22Rv1 (cell line): ENCODE data around the gene TAF5L.

Experiments
- H3K27ac ChIP-seq: fragments of 450-650 bp; 2 replicates; pipeline ENCODE4 v1.5.1; 2017
- ZFX ChIP-seq: fragments of 450-650 bp; IDR thresholded peaks from 2 replicates; pipeline ENCODE4 v1.6.1; 2017; ENCODE audit warnings: antibody characterized with exemption, borderline replicate concordance
- TF ChIP-seq, protein P1 (sequence below): fragments of 450-650 bp; IDR thresholded peaks from 2 replicates; pipeline ENCODE4 v1.5.1; 2017; ENCODE audit warnings: mild to moderate bottlenecking

TAF5L gene

DNA sequence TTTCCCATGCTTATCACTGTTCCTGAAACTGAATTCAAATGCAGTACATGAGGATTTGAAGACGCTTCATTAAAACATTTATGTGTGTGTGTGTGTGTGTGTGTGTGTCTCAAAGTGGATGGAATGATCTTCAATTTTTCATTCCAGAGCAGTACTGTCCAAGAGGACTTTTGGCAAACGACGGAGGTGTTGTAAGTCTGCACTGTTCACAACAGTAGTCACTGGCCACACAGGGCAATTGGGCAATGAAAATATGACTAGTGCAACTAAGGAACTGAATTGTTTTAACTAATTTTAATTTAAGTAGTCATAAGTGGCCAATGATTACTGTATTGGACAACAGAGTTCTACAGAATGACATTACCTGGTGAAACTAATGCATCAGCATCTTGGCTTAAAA lies 5.0 kb downstream of the TAF5L start:
- no peak overlapping the region for H3K27ac ChIP-seq
- TF ChIP-seq, protein P1, sequence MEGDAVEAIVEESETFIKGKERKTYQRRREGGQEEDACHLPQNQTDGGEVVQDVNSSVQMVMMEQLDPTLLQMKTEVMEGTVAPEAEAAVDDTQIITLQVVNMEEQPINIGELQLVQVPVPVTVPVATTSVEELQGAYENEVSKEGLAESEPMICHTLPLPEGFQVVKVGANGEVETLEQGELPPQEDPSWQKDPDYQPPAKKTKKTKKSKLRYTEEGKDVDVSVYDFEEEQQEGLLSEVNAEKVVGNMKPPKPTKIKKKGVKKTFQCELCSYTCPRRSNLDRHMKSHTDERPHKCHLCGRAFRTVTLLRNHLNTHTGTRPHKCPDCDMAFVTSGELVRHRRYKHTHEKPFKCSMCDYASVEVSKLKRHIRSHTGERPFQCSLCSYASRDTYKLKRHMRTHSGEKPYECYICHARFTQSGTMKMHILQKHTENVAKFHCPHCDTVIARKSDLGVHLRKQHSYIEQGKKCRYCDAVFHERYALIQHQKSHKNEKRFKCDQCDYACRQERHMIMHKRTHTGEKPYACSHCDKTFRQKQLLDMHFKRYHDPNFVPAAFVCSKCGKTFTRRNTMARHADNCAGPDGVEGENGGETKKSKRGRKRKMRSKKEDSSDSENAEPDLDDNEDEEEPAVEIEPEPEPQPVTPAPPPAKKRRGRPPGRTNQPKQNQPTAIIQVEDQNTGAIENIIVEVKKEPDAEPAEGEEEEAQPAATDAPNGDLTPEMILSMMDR, result no peak
- no peak for TF ChIP-seq ZFX

DNA sequence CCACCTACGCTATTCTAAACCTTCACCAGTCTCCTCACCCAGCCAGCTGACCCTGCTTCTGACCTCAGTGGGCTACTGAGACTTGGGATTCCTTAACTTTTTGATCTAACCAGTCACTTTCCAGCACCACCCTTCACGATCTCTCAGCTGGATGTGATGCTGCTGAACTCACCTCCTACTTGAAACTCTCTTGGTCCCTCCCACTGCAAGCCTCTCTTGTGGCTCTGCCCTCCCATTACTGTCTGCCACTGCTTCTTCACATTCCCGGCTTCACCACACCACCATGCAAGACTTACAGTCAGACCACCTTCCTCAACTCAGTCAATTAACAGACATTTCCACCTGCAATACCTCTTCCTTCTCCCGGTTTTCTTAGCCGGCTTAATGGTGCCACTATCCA lies 6.3 kb downstream of the TAF5L start:
- TF ChIP-seq, protein P1, result no peak
- H3K27ac ChIP-seq, result no peak overlapping the region

DNA sequence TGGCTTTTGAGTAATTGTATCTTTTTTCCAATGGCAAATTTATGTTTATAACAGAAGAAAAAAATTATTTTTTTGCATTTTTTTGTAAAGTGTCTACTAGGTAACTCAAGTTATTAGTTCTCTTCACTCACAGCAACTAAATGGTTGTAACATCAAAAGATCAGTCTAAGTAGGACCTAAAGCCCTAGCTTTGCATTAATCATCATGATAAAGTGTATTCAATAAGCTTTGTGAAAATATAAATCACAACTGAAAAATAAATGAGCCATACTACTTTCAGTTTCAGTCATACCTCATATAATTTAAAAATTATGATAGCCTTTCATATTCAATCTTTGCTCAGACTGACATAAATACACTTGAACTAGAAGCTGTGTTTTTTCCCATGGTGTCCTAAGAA lies 6.9 kb downstream of the TAF5L start:
- no peak overlapping the region for H3K27ac ChIP-seq
- no peak for TF ChIP-seq ZFX
- TF ChIP-seq, protein P1, result no peak

DNA sequence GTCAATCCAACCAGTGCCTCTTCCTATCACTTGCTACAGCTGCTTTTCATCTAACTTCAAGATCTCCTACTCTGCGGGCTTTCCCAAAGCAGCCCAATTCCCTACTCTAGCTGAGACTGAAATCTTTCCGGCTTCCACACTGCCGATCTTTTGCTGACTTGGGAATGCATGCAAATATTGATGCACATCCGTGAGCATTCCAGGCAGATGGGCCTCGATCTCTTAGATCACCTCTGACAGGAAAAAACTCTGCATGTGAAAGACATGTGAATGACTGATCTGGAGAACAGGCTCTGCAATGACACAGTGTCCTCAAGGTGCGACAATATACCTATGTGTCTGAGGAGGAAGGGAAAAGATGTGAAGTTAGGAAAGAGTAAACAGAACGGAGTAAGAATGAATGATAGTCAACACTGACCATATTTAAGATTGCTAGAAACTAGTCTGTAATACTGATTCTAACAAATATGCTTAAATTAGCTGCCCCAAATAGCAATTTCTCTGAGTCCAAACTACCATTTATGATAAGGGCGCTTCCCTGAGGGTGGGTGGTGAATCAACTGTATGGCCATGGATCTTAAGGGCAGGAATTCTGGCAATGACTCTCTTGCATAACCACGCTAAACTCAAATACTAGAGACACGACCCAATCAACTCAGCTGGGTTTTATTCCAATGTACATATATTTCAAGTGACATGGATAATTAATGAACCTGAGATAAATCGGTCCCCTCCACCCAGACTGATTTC lies 8.4 kb downstream of the TAF5L start:
- no peak overlapping the region for H3K27ac ChIP-seq
- TF ChIP-seq, protein P1, result no peak
- no peak for TF ChIP-seq ZFX

DNA sequence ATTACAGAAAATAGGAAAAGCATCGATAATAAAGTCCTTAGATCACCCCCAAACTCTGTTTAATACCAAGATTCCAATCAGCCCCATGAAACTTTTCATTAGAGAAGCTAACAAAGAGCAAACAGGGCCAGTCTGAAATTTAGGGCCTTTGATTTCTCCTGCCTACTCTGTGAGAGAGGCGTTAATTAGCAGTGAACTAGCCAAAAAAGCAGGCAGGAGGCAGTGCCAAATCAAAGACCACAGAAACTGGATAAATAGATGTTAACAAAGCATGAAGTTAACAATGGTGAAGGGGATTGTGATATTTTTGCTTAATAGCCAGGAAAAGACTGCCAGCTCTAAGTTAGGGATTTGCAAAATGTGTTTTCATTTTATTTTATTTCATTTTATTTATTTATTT lies 11.2 kb downstream of the TAF5L start:
- no peak overlapping the region for H3K27ac ChIP-seq
- TF ChIP-seq ZFX, result no peak
- TF ChIP-seq, protein P1, result no peak

DNA sequence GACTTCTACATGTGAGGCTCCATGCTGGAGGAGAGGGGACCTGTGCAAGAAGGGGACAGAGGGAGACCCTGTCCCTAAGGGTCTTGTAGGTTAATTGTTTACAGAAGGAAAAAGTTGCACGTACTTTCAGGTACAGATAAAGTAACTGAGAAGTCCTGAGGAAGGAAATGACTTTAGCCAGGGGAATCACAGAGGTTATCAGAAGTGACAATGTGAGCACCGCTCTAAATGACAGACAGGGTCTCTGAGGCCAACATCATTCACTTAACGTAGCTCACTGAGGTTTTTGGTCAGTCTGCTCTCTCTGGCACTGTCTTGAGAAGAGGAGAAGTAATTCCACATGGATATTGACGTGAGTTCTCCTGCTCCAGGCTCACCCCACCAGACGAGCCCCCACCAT lies 12.0 kb downstream of the TAF5L start:
- no peak overlapping the region for H3K27ac ChIP-seq
- TF ChIP-seq ZFX, result no peak
- TF ChIP-seq, protein P1, result no peak

DNA sequence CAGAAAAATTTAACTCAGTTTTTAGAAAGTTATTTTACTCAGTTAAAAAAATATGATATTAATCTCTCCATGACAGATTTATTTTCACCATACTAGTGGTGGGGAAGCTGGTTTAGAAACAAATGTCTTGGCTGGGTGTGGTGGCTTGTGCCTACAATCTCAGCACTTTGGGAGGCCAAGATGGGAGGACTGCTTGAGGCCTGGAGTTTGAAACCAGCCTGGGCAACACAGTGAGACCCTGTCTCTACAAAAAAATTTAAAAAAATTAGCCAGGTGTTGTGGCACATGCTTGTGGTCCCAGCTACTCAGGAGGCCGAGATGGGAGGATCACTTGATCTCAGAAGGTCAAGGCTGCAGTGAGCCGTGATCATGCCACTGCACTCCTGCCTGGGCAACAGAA lies 17.3 kb downstream of the TAF5L start:
- H3K27ac ChIP-seq, result no peak overlapping the region
- TF ChIP-seq, protein P1, result no peak
- no peak for TF ChIP-seq ZFX
